OCI-LY3 (cell line): ENCODE results near the gene GTF2A1.
"Not testable (repeated sequence)": the region's sequence is repeated elsewhere in the genome, so short reads cannot be mapped to it uniquely, and the experiment has no call there.

Source experiments
- H2AFZ ChIP-seq: fragments of 200-600, 300-600 bp; shearing (Covaris generic); 2 replicates; pipeline ENCODE4 v1.6.0; 2014; ENCODE audit warnings: antibody characterized with exemption, low read depth, low read length
- H3K27ac ChIP-seq: fragments of 200-600, 300-600 bp; sonication (generic); 2 replicates; pipeline ENCODE4 v1.5.1; 2014; ENCODE audit warnings: mild to moderate bottlenecking, low read length, moderate library complexity, mixed read lengths
- H3K27me3 ChIP-seq: fragments of 200-600, 300-600 bp; sonication (generic); 2 replicates; pipeline ENCODE4 v1.6.1; 2014; ENCODE audit warnings: low read depth, low read length, mixed read lengths
- H3K36me3 ChIP-seq: fragments of 200-600, 300-600 bp; sonication (generic); replicated peaks from 2 replicates; pipeline ENCODE3; 2014; ENCODE audit warnings: low read depth, low read length, mixed read lengths
- H3K4me1 ChIP-seq: fragments of 300-600, 200-600 bp; sonication (generic); 2 replicates; pipeline ENCODE4 v1.6.1; 2014; ENCODE audit warnings: low read length, mixed read lengths
- H3K4me2 ChIP-seq: fragments of 200-600, 300-600 bp; sonication (generic); 2 replicates; pipeline ENCODE4 v1.6.1; 2014; ENCODE audit warnings: low read length, mixed read lengths
- H3K4me3 ChIP-seq: fragments of 300-600, 200-600 bp; sonication (generic); 2 replicates; pipeline ENCODE4 v1.5.1; 2014; ENCODE audit warnings: antibody characterized with exemption, mild to moderate bottlenecking, low read length, moderate library complexity
- H3K79me2 ChIP-seq: fragments of 300-600, 200-600 bp; shearing (Covaris generic); 2 replicates; pipeline ENCODE4 v1.6.1; 2014; ENCODE audit warnings: mild to moderate bottlenecking, low read length, mixed read lengths
- H3K9ac ChIP-seq: fragments of 300-600, 200-600 bp; shearing (Covaris generic); 2 replicates; pipeline ENCODE4 v1.6.0; 2014; ENCODE audit warnings: mild to moderate bottlenecking, low read length, moderate library complexity
- H3K9me3 ChIP-seq: fragments of 200-600, 300-600 bp; shearing (Covaris generic); 2 replicates; pipeline ENCODE4 v1.6.1; 2014; ENCODE audit warnings: low read length, mixed read lengths; ENCODE audit not compliant: insufficient read depth
- H4K20me1 ChIP-seq: fragments of 200-600, 300-600 bp; sonication (generic); 2 replicates; pipeline ENCODE4 v1.6.1; 2016; ENCODE audit warnings: low read length, mixed read lengths; ENCODE audit not compliant: insufficient read depth
- EZH2phosphoT487 ChIP-seq: fragments of 200-600 bp; shearing (Covaris generic); IDR thresholded peaks from 2 replicates; pipeline ENCODE4 v1.6.1; 2018; ENCODE audit warnings: antibody characterized with exemption, mixed run types, low read depth
- TF ChIP-seq, protein P1 (sequence below): fragments of 200-600, 300-600 bp; sonication (generic); IDR thresholded peaks from 2 replicates; pipeline ENCODE4 v1.5.1; 2014; ENCODE audit warnings: antibody characterized with exemption, low read length, low read depth

Gene GTF2A1

GRCh38 chr14:81246461-81247270, 25.9 kb upstream of the GTF2A1 start:
- no peaks in the 10 kb centered on the region for H3K79me2 ChIP-seq
- H3K36me3 ChIP-seq = no peaks in the 10 kb centered on the region
- H4K20me1 ChIP-seq = no peaks in the 10 kb centered on the region
- H3K4me1 ChIP-seq = no peaks in the 10 kb centered on the region
- H3K27me3 ChIP-seq = no peaks in the 10 kb centered on the region
- no peak overlapping the region for H2AFZ ChIP-seq
- TF ChIP-seq EZH2phosphoT487 = no peak
- TF ChIP-seq, protein P1, sequence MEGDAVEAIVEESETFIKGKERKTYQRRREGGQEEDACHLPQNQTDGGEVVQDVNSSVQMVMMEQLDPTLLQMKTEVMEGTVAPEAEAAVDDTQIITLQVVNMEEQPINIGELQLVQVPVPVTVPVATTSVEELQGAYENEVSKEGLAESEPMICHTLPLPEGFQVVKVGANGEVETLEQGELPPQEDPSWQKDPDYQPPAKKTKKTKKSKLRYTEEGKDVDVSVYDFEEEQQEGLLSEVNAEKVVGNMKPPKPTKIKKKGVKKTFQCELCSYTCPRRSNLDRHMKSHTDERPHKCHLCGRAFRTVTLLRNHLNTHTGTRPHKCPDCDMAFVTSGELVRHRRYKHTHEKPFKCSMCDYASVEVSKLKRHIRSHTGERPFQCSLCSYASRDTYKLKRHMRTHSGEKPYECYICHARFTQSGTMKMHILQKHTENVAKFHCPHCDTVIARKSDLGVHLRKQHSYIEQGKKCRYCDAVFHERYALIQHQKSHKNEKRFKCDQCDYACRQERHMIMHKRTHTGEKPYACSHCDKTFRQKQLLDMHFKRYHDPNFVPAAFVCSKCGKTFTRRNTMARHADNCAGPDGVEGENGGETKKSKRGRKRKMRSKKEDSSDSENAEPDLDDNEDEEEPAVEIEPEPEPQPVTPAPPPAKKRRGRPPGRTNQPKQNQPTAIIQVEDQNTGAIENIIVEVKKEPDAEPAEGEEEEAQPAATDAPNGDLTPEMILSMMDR = no peak
- H3K27ac ChIP-seq = no peak overlapping the region
- H3K9ac ChIP-seq = no peak overlapping the region
- H3K4me2 ChIP-seq = no peak overlapping the region
- no peak overlapping the region for H3K4me3 ChIP-seq
- H3K9me3 ChIP-seq = peaks cover 4% of the 10 kb centered on the region; the same call in 1 of the 2 replicates

DNA sequence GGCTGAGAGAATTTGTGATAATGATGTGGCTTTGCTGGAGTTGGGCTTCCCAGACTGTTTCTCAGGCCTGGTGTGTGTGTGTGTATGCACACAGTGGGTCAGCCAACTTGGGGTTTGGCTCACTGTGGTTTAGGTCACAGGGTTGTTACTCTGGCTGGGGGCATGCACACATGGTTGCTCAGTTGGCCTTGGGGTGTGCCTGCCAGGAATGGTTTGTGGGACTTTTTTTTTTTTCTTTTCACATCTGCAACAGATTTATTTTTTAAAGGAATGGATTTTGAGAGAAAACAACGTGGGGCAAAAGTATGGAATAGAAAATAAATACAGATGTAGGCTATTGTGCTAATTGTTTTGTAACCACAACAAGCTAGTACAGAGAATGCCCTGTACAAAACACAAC, 25.0 kb upstream of the GTF2A1 start:
- no peaks in the 10 kb centered on the region for H3K36me3 ChIP-seq
- H3K4me2 ChIP-seq = no peak overlapping the region
- H3K9ac ChIP-seq = no peak overlapping the region
- H3K4me1 ChIP-seq = no peaks in the 10 kb centered on the region
- TF ChIP-seq, protein P1 = no peak
- no peak for TF ChIP-seq EZH2phosphoT487
- no peak overlapping the region for H3K4me3 ChIP-seq
- H3K9me3 ChIP-seq = peaks cover 4% of the 10 kb centered on the region; the same call in 1 of the 2 replicates
- no peaks in the 10 kb centered on the region for H3K27me3 ChIP-seq
- no peak overlapping the region for H2AFZ ChIP-seq
- no peak overlapping the region for H3K27ac ChIP-seq
- H3K79me2 ChIP-seq = no peaks in the 10 kb centered on the region
- H4K20me1 ChIP-seq = no peaks in the 10 kb centered on the region

GRCh38 chr14:81244431-81244830, 23.7 kb upstream of the GTF2A1 start:
- not testable (repeated sequence) for H4K20me1 ChIP-seq, H2AFZ ChIP-seq, H3K36me3 ChIP-seq, H3K9ac ChIP-seq, H3K4me1 ChIP-seq, H3K4me2 ChIP-seq, H3K79me2 ChIP-seq, H3K27ac ChIP-seq, H3K27me3 ChIP-seq, H3K9me3 ChIP-seq, H3K4me3 ChIP-seq

DNA sequence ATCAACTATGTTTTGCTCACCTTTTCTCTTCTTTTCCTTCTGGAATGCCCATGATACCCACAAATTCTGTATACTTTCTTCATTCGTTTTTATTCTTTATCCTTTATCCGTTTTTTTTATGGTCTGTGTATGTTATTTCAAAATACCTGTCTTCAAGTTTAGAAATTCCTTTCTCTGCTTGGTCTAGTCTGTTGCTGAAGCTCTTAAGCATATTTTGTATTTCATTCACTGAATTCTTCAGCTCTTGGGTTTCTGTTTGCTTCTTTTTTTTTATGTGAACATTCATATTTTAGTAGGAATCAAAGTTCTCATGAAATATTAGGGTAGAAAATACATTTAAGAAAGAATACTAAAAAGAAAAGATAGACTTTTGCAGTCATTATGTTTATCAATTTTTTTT, 22.7 kb upstream of the GTF2A1 start:
- H3K9ac ChIP-seq = no peak overlapping the region
- H3K27ac ChIP-seq = no peak overlapping the region
- no peaks in the 10 kb centered on the region for H4K20me1 ChIP-seq
- no peak overlapping the region for H3K4me3 ChIP-seq
- TF ChIP-seq, protein P1 = no peak
- TF ChIP-seq EZH2phosphoT487 = no peak
- H3K9me3 ChIP-seq = peaks cover 4% of the 10 kb centered on the region; the same call in 1 of the 2 replicates
- peaks cover 5% of the 10 kb centered on the region; the same call in 1 of the 2 replicates for H3K27me3 ChIP-seq
- H3K36me3 ChIP-seq = no peaks in the 10 kb centered on the region
- no peaks in the 10 kb centered on the region for H3K79me2 ChIP-seq
- no peaks in the 10 kb centered on the region for H3K4me1 ChIP-seq
- no peak overlapping the region for H3K4me2 ChIP-seq
- no peak overlapping the region for H2AFZ ChIP-seq

- H2AFZ ChIP-seq, H3K27ac ChIP-seq, H3K9me3 ChIP-seq, H3K4me2 ChIP-seq, H3K36me3 ChIP-seq, H3K4me1 ChIP-seq, H3K9ac ChIP-seq, H4K20me1 ChIP-seq, H3K4me3 ChIP-seq, H3K79me2 ChIP-seq, H3K27me3 ChIP-seq: not testable (repeated sequence)
These were observed 16.1 kb upstream of the GTF2A1 start for GRCh38 chr14:81236849-81237248.
